OCI-M2 (cell line): ENCODE measurements around the gene CNTN4.

Experiments
- DNase-seq: peaks from one replicate; lab custom pipeline; 2025; ENCODE audit not compliant: unreplicated experiment; lab: John Stamatoyannopoulos, UW

Gene CNTN4

DNA sequence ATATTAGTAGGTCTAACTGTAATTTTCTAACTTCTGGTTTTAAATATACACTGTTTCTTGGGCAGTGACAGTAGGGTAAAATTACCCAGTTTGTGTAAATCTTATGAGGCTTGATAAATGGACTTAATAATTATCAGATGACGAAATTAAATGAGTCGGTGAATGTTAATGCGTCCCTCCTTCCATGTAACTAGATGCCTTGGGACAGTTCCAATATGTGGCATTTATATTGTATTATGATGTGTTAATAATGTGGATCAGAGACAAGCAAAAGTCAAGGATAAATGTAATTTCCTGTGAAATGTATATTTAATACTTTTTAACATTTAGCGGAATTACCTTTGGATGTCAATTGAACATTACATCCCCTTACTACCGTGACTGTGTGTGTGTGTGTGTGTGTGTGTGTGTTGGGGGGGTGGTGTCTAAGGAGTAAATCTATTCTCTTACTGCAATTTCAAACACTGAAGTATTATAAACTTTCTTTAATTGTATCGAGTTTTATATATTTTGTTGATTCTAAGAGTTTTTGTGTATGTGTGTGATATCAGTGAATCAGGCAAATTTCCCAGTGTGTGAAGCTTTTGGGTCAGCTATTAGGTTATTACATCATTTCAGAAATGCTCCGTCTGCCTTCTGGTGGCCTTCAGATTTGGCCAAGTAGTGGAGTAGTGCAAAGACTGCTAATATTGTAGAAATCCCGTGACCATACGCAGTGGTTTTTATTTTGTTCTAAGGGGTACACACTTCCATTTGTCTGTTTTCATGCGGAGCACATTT lies 50.1 kb downstream of the CNTN4 start:
- DNase-seq, result no peak

- no peak for DNase-seq
These were observed 54.4 kb downstream of the CNTN4 start for GRCh38 chr3:2153053-2153452.

GRCh38 chr3:2153547-2153946 lies 54.9 kb downstream of the CNTN4 start:
- no peak for DNase-seq

DNA sequence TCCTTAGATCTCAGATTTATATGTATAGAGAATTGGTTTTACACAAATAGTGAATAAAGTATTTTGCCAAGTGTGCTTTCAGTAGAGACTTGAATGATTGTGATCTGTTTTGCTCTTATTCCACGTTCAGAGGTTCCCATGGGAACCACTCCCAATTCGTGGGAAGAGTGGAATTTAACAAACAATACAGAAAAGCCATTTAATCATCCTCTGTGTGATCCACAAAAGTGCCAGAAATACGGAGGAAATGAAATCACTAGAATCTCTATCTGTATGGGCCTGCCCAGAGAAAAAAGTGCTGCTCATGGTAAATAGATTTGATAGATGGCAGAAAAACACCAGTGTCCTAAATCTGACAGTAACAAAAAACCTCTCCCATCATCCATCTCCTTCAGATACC lies 56.0 kb downstream of the CNTN4 start:
- no peak for DNase-seq

DNA sequence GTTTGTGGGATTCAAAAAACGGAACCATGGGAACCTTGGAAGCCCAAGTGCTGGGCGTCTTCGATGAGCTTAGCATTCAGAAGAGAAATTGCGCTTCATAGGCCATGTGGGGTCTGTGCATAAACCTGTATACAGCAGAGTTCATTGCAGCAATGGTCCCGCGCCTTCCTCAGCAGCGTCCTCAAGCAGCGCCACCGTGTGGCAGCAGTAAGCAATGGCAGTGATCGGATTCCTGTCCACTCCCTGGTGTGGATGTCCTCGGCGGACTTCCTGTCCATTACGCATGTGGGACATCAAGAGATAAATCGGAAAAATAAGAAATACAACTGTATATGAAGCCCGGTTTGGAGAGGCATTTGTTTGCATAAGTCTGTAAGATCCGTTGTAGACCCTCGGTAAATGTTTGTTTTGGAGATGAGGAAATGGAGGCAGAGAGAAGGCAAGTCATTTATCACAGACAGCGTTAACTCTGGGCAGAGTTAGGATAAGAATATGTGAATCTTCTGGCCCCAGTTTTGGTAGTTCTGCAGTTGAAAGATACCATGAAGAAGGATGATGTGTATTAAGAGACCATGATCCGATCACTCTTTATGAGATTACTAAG lies 57.7 kb downstream of the CNTN4 start:
- no peak for DNase-seq

DNA sequence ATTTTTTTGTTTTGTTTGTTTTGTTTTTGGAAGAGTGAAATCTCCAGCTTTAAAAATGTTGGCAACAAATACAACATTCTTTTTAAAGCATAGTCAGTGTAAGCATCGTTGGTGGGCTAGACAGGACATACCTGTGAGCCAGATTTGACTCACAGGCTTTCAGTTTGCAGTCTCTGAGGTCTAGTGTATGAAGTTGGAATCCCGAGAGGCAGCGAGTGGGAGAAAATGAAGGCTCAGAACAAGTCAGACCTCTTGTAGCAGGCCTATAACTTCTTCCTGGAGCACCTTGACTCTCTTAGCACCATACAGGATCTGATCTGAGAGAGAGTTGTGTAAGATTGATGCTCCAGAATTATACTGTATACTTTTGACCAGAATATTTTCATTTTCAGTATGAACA lies 60.2 kb downstream of the CNTN4 start:
- no peak for DNase-seq

DNA sequence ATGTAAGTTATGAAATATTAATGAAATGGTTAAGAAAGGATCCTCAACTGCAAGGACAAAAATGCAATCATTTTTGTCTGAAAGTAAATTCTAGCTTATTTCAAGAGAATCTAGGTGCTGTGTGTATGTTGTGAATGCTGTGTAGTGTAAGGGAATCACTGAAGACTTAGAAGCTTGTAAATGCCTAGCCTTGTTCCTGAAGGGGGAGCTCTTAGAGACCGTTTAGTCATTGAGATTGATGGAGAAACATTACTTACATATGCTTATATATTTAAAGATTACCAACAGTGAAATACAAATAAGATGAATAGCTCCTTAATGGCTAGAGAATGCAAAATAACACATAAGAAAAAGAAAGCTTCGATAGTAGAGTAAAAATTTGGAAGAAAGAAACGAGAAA lies 67.9 kb downstream of the CNTN4 start:
- no peak for DNase-seq

GRCh38 chr3:2172561-2173171 lies 74.0 kb downstream of the CNTN4 start:
- no peak for DNase-seq

DNA sequence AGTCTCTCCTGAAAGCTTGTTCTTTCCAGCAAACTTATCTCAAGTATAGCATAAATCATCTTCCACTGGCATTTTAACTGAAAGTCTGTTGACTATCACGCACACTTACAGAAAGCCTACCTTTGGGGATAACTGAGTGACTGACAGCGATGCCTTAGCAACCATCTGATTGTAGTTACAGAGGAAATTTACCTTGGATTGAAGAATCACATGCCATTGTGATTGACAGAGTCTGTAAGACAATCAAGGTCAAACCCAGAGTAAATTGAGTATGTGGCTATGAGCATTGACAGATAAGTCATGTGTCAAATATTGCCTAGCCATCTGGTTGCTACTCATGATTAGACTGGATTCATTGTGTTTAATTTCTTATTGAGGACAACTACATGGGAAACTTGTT lies 82.0 kb downstream of the CNTN4 start:
- no peak for DNase-seq

GRCh38 chr3:2198776-2199279 lies 100.2 kb downstream of the CNTN4 start:
- no peak for DNase-seq

GRCh38 chr3:2204054-2204453 lies 105.4 kb downstream of the CNTN4 start:
- DNase-seq, result no peak

DNA sequence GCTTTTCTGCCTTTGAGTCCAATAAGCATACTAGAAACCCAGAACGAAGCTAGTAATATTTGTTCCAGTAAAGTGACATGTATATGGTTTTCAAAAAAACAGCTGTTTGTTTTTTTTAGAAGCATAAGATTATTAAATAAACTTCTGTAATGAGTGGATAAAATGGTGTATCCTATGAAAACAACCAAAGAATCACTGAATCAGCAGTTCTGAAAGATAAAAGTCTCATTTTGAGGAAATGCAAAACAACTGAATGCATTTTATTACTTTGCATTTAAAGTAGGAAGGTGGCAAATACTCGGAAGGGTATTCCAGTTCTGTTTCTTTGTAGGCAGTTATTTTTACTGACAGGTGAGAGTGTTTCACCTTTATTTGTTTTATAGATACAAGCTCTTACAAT lies 107.0 kb downstream of the CNTN4 start:
- no peak for DNase-seq

DNA sequence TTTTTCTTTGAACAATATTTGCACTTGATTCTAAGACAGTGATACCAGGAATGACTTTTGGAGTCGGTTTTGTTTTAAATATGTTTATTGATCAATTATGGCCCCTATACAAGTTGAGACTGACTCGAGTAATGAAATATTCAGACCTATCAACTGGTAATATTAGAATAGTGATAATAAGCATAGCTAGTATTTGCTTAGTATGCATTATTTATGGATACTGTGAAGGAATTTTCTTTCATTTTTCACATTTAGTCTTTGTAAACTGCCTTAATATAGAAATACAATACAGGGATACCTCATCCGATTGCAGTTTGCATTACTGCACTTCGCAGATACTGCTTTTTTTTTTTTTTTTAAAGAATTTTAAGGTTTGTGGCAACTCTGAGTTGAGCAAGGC lies 107.9 kb downstream of the CNTN4 start:
- no peak for DNase-seq

GRCh38 chr3:2211568-2211967 lies 112.9 kb downstream of the CNTN4 start:
- DNase-seq, result no peak

DNA sequence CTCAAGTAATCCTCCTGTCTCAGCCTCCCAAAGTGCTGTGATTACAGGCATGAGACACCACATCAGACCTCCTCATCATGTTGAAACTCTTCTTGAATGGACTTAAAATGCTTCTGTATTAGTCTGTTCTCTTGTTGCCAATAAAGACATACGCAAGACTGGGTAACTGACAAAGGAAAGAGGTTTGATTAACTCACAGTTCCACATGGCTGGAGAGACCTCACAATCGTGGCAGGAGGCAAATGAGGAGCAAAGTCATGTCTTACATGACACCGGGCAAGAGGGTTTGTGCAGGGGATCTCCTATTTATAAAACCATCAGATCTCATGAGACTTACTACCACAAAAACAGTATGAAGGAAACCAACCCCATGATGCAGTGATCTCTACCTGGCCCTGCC lies 113.5 kb downstream of the CNTN4 start:
- DNase-seq, result no peak

DNA sequence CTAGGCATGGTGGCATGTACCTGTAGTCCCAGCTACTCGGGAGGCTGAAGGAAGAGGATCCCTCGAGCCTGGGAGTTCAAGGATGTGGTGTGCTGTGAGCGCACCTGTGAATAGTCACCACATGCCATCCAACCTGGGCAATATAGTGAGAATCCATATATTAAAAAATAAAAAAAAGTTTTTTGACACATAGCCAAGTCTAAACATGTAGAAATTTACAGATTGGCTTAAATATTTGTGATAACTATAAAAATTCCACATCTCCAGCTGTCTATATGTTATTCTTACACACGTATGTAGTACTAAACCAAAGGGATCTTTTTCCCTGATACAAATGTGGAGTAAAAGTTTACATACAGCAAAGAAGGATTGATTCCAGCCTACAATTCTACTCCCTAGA lies 119.7 kb downstream of the CNTN4 start:
- DNase-seq, result no peak

DNA sequence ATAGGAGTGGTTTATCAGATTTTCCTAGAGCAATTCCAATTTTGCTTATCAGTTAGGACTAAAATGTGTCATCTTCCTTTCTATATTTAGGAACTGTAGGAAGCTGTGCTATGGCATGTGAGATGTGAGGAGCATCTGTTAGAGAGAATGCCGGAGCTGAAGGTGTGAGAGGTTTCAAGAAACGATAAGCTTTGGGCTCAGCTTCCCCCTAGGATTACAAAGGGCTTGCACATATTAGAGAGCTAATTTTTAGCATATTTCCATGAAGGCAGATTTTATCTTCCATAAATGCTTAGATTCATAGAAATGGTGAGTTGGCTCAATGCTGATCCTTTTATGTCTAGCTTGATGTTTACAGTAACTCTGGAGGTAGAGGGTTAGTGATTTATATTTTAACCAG lies 120.2 kb downstream of the CNTN4 start:
- DNase-seq, result no peak

DNA sequence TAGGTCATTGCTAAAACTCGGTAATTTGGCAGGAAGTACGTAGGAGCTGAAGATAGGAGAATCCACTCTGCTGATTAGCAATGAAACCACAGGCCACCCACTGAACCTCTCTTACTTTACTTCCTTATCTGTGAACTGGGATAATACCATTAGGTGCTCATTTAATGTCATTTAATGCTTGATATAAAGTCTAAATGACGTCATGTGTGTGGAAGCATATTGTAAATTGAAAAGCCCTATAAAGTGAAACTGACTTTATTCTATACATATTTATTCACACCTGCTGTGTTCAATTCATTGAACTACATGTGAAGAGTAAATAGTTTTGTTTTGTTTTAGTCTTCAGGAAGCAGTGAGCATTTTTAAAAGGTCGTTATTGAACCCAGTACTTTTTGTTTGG lies 137.5 kb downstream of the CNTN4 start:
- no peak for DNase-seq

GRCh38 chr3:2244137-2244536 lies 145.5 kb downstream of the CNTN4 start:
- no peak for DNase-seq

DNA sequence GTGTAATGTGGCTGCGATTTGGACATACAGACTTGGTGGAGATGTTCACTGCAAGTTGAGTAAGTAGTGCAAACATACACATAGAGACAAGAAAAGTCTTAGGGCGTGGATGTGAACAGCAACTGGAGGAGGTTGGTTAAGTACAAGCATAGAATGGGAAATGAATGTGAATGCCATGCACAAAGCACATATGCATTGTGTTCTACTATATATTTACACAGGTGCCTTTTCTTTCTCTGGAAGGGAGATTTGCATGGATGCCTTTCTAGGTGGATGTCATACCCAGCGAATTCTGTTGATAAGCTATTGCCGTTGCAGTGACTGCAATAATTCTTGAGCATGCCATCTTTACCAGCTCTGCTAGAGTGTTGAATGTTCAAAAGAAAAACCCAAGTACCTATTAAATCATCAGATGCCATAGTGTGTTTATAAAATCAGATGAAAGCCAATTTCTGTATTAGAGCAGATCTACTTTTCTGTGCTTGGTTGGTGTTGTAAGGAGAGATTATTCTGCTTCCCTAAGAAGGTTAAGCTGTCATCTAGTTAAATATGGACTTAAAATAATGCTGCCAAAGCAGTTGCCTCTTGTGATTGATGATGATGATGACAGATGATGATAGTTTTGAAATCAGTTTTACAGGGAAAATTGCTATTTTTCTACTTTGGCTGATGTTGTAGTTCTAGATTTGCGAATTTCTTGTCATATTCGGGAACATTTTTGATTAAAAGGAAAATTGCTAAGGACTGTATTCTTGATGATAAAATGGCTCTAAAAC lies 148.4 kb downstream of the CNTN4 start:
- DNase-seq, result no peak

GRCh38 chr3:2247831-2248230 lies 149.2 kb downstream of the CNTN4 start:
- no peak for DNase-seq

DNA sequence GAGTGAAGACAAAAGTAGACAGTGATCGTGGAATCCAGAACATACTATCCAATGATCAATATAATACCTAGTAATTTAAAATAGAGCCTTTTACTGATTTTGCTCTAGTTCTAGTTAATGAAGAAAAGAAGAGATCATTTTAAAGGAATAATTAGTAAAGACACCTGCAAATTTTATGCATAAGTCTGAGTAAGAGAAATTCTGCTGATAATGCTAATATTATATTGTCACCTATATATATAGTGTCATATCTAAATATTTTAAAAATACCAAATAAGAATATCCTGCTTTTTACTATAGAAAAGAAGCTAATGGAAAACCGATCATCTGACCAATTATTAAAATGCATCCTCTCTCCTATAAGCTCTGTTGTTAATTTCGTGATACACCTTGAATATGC lies 152.1 kb downstream of the CNTN4 start:
- no peak for DNase-seq
